ENCODE data around the gene ALS2CL.

DNA sequence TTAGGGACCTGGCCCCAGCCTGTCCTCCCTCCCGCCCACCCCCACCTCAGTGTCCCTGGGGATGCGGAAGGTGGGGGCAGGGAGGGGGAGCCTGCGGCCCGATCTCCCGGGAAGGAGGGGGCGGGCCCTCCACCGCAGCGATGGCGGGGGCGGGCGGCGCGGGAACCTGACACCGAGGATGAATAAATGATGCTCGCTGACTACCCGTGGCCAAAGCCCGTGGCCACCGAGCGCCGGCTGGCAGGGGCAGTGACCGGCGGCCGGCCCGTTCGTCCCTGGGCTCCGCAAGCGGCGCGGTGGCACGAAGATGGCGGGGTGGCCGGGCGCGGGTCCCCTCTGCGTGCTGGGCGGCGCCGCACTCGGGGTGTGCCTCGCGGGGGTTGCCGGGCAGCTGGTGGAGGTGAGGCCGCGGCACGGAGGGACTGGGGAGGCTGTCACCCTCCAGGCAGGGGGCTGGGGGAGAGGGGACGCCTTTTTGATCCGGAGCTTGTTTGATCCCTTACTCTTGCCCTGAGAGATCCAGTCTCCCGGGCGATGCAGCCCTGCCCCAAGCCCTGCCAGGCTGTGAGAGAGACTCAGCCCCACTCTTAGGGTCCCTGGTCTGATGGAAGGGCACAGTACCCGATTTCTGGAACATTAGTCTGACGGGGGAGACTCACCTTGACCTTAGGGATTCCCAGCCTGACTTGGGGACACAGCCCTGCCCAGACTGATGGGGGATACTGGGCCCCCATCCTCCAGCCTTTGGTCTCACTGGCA is 7.9 kb upstream of the ALS2CL start, which contains the start of gene TMIE:
- no peak for TF ChIP-seq USF1 (IDR thresholded peaks at IDR 0.05)
- no peak for TF ChIP-seq TAF1 (IDR thresholded peaks at IDR 0.05; ENCODE audit: low read depth)
- TF ChIP-seq YY1 (IDR thresholded peaks at IDR 0.05; ENCODE audit: low read depth) = no peak

All from Ishikawa (cell line).